ENCODE data around the gene PDE11A.

Gene PDE11A

DNA sequence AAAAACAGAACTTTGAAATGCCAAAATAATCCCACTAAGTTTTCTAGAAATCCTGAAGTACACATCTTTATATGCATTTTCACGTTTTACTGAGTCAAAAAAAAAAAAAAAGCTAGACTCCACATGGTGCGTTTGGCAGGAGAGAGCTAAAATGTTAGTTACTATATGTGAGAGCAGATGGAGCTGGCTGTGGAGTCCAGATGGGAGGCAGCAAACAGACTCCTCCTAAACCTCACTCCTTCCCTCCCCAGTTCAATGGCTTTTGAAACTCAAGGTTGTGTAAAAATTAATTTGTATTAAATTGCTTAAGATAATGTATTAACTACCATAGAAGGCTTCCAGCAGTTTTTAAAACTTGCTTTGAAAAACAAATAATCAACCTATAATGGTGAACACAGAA, 431.2 kb downstream of the PDE11A start:
- in situ Hi-C loops (cut with HindIII; ENCODE audit: low sequenced_read_pairs), result no loop called here

- in situ Hi-C loops (cut with HindIII; ENCODE audit: low sequenced_read_pairs), result no loop called here
Observed at GRCh38 chr2:177640423-177640822, 432.2 kb downstream of the PDE11A start.

DNA sequence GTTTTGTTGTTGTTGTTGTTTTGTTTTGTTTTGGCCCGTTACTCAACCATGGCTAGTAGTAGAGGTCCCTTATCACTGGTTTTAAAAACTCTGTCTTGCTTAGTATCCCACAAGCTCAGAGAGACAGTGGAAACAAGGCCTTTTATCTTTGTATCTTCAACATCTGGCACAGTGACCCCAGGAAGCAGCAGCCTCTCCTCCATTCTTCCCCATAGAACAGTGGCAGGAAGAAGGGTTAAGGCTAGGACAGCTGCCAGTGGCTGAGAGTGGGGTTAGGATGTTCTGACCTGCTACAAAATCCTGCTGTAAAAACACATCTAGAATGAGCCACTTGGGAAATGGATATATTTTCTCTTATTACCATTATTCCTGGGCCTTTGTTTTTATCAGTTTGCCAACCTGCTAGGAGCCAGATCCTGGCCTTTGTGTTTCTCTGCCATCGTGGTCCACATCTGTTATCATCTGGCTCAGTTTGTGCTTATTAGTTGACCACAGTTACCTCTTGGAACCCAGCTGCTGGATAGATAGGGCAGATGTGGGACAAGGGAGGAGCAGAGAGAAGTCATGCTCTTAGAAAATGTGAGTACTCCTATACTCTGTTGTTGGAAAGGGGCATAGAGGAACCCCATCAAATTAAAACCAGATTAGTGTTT, 433.2 kb downstream of the PDE11A start:
- in situ Hi-C loops (cut with HindIII; ENCODE audit: low sequenced_read_pairs), result no loop called here

GRCh38 chr2:177638507-177638906, 434.1 kb downstream of the PDE11A start:
- in situ Hi-C loops (cut with HindIII; ENCODE audit: low sequenced_read_pairs), result no loop called here

- in situ Hi-C loops (cut with HindIII; ENCODE audit: low sequenced_read_pairs), result no loop called here
Observed at GRCh38 chr2:177636672-177637071, 435.9 kb downstream of the PDE11A start.

- in situ Hi-C loops (cut with HindIII; ENCODE audit: low sequenced_read_pairs), result no loop called here
Observed at GRCh38 chr2:177635696-177636095, 436.9 kb downstream of the PDE11A start.

DNA sequence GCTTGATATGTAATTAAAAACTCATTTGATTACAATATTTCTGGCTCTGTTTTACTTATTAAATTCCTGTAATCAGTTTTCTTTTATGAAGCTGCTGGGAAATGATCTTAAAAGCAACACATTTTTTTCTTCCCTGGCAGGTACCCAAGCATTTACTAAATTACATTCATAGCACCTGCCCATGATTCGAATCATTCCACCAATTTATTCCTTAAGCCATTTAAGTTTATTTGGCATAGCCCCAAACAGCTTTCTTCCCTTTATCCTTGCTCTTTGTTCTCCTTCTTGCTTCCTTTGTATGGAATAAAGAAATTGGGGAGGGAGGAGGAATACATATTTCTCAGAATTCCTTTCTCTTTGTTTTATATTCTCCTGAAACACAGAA, 438.7 kb downstream of the PDE11A start:
- in situ Hi-C loops (cut with HindIII; ENCODE audit: low sequenced_read_pairs), result no loop called here

GRCh38 chr2:177633111-177633510, 439.5 kb downstream of the PDE11A start:
- in situ Hi-C loops (cut with HindIII; ENCODE audit: low sequenced_read_pairs), result no loop called here

DNA sequence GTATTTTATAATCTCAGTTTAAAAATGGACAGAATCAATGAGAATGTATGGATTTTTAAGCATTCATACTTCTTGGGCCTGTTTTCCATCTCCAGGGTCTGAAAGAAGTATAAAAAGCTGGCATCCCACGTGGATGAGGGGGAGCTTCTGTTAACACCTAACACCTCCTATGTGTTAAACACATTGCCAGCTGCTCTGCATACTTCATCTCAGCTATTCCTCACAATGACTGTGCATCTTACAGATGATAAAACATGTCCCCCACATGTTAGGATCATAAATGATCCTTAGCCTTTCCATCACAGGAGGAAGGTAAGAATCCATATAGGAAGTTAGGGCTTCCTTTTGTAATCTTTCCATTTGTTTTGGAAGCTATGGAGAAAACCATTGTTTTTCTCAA, 440.9 kb downstream of the PDE11A start:
- in situ Hi-C loops (cut with HindIII; ENCODE audit: low sequenced_read_pairs), result no loop called here

GRCh38 chr2:177629357-177630024, 443.1 kb downstream of the PDE11A start:
- in situ Hi-C loops (cut with HindIII; ENCODE audit: low sequenced_read_pairs), result no loop called here

GRCh38 chr2:177628831-177629230, 443.7 kb downstream of the PDE11A start:
- in situ Hi-C loops (cut with HindIII; ENCODE audit: low sequenced_read_pairs), result no loop called here

GRCh38 chr2:177625744-177626650, 446.6 kb downstream of the PDE11A start:
- in situ Hi-C loops (cut with HindIII; ENCODE audit: low sequenced_read_pairs), result no loop called here

GRCh38 chr2:177622521-177622920, 450.1 kb downstream of the PDE11A start:
- in situ Hi-C loops (cut with HindIII; ENCODE audit: low sequenced_read_pairs), result no loop called here

DNA sequence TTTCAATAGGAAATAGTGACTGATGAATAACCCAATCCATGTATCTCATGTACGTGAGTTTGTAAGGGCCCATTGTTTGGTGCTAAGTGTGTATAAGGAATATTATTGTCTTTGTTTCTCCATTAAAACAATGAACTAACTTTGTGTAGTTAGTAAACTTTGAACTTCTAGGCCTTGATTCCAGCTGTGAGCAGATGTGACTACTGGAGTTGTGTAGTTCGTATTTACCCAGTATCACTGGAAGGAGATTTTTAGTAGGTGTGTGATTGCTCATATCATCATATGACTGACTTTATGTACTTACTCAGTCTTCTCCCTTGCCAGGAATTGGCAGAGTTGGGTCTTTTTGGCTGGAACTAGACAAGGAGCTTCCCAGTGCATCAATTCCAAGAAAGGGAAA, 452.6 kb downstream of the PDE11A start:
- in situ Hi-C loops (cut with HindIII; ENCODE audit: low sequenced_read_pairs), result no loop called here

DNA sequence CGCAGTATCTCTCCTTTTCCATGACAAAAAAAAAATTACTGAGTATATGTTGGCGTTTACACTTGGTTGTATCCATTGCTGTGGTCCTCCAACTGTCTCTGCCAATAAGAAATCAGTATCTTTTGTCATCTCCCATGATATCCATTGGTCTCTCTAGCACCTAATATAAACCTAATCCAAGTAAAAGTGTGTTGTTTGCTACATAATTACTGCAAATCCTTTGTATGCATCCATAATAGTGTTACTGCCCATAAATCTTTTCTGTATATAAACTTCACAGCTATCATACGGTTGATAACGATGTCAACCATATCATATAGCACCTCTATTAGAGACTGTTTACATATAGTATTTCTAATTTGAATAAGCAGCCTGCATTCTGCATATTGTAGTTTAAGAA, 453.1 kb downstream of the PDE11A start:
- in situ Hi-C loops (cut with HindIII; ENCODE audit: low sequenced_read_pairs), result no loop called here

DNA sequence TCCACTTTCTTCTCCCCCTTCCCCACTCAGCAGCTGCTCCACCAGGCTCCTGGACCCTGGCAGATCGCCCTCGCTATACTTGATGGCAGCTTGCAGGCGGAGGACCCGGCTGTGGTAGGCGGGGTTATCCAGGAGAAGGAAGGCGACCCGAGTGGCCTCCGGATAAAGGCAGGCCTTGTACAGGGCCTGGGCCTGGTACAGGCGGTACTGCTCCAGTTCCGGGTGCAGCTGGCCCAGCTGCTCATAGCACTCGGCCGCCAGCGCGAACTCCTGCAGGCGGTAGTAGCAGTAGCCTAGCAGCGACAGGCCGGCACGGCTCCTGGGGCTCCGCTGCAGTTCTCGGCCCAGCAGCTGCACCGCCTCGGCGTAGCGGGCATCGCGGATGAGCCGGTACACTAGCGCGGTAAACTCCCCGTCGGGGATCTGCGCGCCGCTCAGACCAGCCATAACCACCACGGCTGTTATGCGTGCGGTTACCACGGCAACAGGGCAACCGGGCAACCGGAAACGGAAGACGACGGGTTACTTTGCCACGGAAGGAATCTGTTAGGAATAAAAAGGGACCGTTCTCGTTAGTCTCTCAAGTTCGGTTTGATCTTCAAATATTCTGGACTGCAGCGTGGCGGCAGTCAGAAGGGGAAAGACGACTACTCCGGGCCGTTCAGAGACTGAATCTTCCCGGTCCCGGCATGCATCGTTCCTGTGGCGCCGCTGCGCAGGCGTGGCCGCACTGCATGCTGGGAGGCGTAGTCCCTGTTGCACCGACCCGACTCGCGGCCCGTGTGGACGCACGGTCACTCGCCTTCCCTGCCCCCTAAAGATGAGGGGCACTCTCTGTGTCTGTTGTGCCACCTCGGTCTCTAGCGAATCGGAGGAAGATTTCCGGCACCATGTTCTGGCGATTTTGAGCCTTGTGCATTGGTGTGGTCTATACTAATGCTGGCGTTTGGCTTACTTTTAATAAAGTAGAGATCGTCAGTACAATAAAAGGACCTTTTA, 454.0 kb downstream of the PDE11A start:
- in situ Hi-C loops (cut with HindIII; ENCODE audit: low sequenced_read_pairs), result no loop called here

DNA sequence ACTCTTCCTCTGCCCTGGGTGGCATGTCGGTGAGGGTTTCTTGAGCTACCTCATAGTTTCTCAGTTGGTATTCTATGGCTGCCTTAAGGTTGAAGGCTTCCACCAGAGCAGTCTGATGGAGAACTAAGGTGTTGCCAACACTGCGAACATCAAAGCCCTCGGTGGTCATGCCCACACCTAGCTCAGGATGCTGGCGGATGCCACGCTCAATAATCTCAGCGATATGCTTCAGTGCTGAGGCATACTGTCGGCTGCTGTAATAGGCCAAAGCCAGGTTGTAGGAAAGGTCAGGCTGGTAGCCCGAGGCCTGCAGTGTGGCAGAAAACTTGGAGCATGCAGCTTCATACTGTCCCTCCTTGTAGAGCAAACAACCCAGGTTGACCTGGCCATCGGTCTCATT, 454.7 kb downstream of the PDE11A start:
- in situ Hi-C loops (cut with HindIII; ENCODE audit: low sequenced_read_pairs), result no loop called here

DNA sequence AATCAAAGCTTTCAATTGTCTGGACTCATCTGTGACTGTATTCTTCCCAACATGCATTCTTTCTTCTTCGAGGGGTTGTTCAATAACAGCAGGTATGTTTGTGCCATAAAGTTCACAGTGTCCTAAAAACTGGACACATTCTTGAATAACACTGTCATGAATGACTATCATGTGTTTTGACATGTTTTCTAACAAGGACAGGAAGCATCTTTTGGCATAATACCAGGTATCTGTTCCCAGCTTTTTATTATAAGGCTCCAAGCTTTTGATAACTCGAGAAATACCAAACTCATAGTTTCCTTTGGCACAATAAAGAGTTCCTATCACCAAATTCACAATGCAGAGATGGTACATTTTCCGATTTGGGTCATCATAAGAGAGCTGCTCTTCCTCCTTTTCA, 455.8 kb downstream of the PDE11A start:
- in situ Hi-C loops (cut with HindIII; ENCODE audit: low sequenced_read_pairs), result no loop called here

GRCh38 chr2:177616066-177616465, 456.5 kb downstream of the PDE11A start:
- in situ Hi-C loops (cut with HindIII; ENCODE audit: low sequenced_read_pairs), result no loop called here

DNA sequence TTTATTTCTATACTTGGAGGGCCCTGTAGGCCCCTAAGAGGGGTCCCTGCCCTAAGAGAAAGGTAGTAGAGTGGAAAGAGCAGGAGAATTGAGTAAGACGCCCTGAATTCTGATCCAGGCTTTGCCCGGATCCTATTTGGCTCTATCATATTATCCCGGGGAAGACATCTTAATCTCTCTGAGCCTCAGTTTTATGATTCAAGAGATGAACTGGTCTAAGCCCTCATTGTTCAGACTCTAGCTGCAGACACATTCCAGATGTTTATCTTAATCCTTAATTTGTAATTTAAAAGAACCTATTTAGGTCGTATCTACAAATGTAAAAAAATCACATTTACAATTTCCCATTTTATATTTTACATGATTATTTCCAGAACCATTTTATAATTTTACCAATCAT, 459.9 kb downstream of the PDE11A start:
- in situ Hi-C loops (cut with HindIII; ENCODE audit: low sequenced_read_pairs), result no loop called here

All from endothelial cell of hepatic sinusoid (primary cell).